Fibroblast of pulmonary artery (primary cell): ENCODE data around the gene GARRE1.
"Not testable (repeated sequence)": the region's sequence is repeated elsewhere in the genome, so short reads cannot be mapped to it uniquely, and the experiment has no call there.

Experiments used
- DNase-seq: peaks from one replicate; pipeline ENCODE4 v3.0.0-alpha.2; 2010; ENCODE audit warnings: low read depth
- H3K4me3 ChIP-seq: replicated peaks from 2 replicates; pipeline ENCODE4 v1.5.1; 2011; ENCODE audit warnings: low read depth, mild to moderate bottlenecking, control low read depth, low read length, moderate library complexity
- CTCF ChIP-seq: IDR thresholded peaks from 2 replicates; pipeline ENCODE4 v1.5.1; 2011; ENCODE audit warnings: mild to moderate bottlenecking, control low read depth, low read length, inconsistent platforms; ENCODE audit errors: missing control alignments

The GARRE1 gene

DNA sequence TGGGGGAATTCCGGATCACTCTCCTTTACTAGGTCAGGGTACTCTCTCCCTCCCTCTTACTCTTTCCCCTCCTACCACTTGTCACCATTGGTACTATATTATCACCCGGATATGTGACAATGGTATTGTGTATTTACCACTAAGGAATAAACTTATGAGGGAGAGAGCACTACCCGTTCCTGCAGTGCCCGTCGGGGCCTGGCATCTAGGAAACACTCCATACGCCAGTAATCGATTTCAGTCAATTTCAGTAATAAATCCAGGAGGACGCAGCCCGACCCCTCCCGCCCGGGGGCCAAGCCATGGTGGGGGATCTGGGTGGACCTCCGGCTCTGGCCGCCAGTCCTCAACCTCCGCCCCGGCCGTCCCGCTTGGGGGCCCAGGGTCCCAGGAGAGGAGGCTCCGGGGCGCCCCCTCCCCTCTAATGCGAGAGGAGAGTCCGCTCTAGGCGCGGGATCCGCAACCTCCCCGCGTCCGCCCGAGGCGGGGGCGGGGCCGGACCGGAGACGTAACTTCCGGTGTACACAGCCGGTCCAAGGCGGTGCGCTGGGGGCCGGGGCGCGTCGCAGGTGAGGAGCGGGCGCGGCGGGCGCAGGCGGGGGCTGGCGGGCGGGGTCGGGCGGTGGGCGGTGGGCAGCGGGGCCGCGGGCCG, at the start of gene GARRE1:
Gene GARRE1 (plus strand): TSS at position 509 of the 652 bp plus-strand sequence. CDS start 45,920 bp downstream, outside the sequence.
- DNase-seq, result peak; percentile 56
- no peak for TF ChIP-seq CTCF
- H3K4me3 ChIP-seq, result peak within 1 kb of the TSS; percentile 78

- DNase-seq, H3K4me3 ChIP-seq: not testable (repeated sequence)
Measured at GRCh38 chr19:34205324-34205723, 49.0 kb upstream of the GARRE1 start.

- no peak overlapping the region for H3K4me3 ChIP-seq
- no peak for TF ChIP-seq CTCF
- DNase-seq, result no peak
Measured at GRCh38 chr19:34208291-34208884, 46.0 kb upstream of the GARRE1 start.

DNA sequence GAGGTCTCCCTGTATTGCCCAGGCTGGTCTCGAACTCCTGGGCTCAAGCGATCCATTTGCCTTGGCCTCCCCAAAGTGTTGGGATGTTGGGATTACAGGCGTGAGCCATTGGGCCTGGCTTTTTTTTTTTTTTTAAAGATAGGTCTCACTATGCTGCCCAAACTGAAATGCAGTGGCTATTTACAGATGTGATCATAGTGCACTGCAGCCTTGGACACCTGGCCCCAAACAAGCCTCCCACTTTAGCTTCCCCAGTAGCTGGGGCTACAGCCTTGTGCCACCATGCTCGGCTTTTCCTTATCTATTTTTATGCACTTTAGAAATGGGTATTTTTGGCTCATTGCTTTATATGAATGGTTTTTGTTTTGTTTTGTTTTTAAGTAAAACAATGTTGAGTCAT, 44.6 kb upstream of the GARRE1 start:
- no peak overlapping the region for H3K4me3 ChIP-seq
- no peak for TF ChIP-seq CTCF
- no peak for DNase-seq

- DNase-seq, result no peak
- no peak overlapping the region for H3K4me3 ChIP-seq
- TF ChIP-seq CTCF, result no peak
Measured at GRCh38 chr19:34213283-34213682, 41.1 kb upstream of the GARRE1 start.

- no peak for DNase-seq
- H3K4me3 ChIP-seq, result no peak overlapping the region
- TF ChIP-seq CTCF, result no peak
Measured at GRCh38 chr19:34214040-34214439, 40.3 kb upstream of the GARRE1 start.

DNA sequence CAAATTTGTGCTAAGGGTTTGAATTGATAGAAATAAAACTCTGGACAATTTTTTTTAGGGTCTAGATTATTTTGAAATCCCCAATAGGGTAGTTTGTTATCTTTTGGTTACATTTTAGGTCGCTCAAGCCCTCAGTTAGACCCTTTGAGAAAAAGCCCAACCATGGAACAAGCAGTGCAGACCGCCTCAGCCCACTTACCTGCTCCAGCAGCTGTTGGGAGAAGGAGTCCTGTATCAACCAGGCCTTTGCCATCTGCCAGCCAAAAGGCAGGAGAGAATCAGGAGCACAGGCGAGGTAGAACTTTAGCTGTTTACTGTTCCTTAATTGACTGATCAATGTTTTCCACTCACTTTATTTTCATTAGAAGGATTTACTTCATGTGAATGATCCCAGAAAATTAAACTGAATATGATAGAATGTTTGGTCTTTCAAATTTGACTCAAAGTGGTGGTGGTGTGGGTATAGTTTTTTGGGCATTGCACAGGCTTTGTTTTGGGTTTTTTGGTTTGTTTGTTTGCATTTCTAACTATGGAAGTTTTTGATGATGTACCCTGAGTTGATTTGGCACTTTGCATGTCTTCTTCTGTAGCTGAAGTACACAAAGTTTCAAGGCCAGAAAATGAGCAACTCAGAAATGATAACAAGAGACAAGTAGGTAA, 39.2 kb upstream of the GARRE1 start:
- TF ChIP-seq CTCF, result no peak
- no peak for DNase-seq
- H3K4me3 ChIP-seq, result no peak overlapping the region
